ENCODE measurements around the gene SOX11. TPM values are rescaled to one million over a fixed set of nuclear protein-coding genes. Genes with fewer than 3 reads are reported as not detected.
"Not testable (repeated sequence)": the region's sequence is repeated elsewhere in the genome, so short reads cannot be mapped to it uniquely, and the experiment has no call there.

The SOX11 gene
- total RNA-seq: not detected in 2 replicates

DNA sequence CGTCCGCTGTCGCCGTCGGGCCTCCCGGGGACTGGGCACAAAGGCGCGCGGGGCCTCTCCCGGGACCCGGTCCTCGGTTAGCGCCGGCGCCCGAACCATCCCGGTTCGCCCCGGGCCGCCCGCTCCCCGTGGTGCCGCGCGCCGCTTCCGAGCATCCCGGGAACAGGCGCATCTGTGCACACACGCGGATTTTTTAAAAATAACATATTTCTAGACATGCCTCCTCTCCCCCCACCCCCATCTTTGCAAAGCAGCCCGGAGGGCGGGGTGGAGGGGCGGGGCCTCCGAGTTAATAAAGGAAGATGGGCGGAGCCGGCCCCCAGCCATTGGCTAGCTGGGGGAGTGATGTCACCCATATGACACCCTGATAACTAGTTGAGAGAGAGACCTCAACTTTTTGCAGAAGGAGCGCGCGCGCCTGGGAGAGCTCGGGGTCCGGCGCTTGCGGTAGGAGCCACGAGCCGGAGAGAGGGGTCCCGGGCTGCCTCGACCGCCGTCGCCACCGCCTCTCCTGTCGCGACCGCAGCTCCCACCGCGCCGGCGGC, at the start of gene SOX11:
Gene SOX11 (plus strand): TSS at position 400 of the 545 bp plus-strand sequence. CDS start 338 bp downstream, outside the sequence.
- intact Hi-C loops (cut with micrococcal nuclease): no loop called here
- Mint-ChIP-seq H3K4me1 (ENCODE audit: low read depth) (peaks cover 3% of the 10 kb centered on the region), H3K4me3 (ENCODE audit: low read depth) (no peak within 1 kb of the TSS), H3K36me3 (ENCODE audit: low read depth) (no peaks in the 10 kb centered on the region), H3K27ac (no peak within 1 kb of the TSS), H3K27me3 (ENCODE audit: low read depth) (peaks cover 44% of the 10 kb centered on the region), H3K9me3 (no peaks in the 10 kb centered on the region)
- no peak for DNase-seq (ENCODE audit: low spot score)

DNA sequence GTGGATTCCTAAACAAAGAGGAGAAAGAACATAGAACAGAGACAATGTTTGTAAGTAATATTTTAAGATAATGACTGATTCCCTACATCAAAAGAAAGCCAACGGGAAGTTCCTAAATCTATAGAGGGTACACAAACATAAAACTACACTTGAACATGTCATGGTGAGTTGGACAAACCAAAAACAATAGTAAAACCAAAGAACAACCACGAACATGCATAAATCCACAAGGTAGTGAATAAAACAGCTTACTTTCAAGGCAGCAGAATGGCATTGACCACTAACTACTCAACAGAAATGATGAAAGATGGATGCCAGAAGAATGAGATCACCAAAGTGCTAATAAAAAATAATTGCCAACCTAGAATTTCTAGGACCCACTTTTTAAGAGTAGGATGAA, 39.5 kb upstream of the SOX11 start:
- H3K4me1 Mint-ChIP-seq (ENCODE audit: low read depth); H3K27ac Mint-ChIP-seq; DNase-seq (ENCODE audit: low spot score); H3K4me3 Mint-ChIP-seq (ENCODE audit: low read depth); H3K27me3 Mint-ChIP-seq (ENCODE audit: low read depth); H3K9me3 Mint-ChIP-seq; H3K36me3 Mint-ChIP-seq (ENCODE audit: low read depth); intact Hi-C loops (cut with micrococcal nuclease): not testable (repeated sequence)

DNA sequence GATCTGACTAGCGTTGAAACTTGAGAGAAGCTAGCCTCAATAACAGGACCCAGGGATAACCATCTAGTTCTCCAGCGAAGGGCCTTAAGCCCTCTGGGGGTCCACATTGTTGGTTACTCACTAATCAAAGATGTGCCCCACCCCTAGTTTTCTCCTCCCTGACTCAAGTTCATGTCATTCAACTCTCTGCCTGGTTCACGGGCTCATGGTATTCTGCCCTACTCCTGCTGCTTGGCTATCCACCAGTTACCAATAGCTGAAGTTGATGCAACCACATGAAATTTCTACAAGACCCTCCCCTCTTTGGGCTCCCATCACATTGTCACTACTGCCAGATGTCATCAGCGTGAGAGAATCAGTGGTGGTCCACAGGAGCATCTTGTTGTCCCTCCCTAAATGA, 38.4 kb upstream of the SOX11 start:
- H3K36me3 Mint-ChIP-seq (ENCODE audit: low read depth); H3K27me3 Mint-ChIP-seq (ENCODE audit: low read depth); H3K9me3 Mint-ChIP-seq; H3K4me3 Mint-ChIP-seq (ENCODE audit: low read depth); H3K27ac Mint-ChIP-seq; intact Hi-C loops (cut with micrococcal nuclease); H3K4me1 Mint-ChIP-seq (ENCODE audit: low read depth); DNase-seq (ENCODE audit: low spot score): not testable (repeated sequence)

DNA sequence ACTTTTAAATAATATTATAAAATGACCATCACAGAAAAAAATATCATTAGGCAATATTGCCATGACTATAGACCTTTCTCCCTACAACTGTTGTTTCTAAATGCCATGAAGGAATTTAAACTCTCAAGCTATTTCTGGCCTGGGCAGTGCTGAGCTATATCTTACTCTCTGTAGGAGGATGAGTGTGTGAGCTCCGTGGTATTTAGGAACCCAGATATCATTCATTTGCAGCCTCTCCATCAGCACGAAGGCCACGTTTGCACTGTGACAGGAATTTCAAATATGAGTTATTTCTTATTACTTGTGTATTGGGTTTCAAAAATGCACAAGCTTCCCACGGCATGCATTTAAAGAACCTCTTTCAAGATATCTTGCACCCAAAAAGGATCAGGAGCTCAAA, 35.0 kb upstream of the SOX11 start:
- no peaks in the 10 kb centered on the region for H3K4me1 Mint-ChIP-seq (ENCODE audit: low read depth)
- intact Hi-C loops (cut with micrococcal nuclease): no loop called here
- H3K27ac Mint-ChIP-seq: no peak overlapping the region

GRCh38 chr2:5660591-5660990, 31.6 kb upstream of the SOX11 start:
- no peaks in the 10 kb centered on the region for H3K36me3 Mint-ChIP-seq (ENCODE audit: low read depth)
- intact Hi-C loops (cut with micrococcal nuclease): no loop called here
- no peak overlapping the region for H3K27ac Mint-ChIP-seq
- no peaks in the 10 kb centered on the region for H3K27me3 Mint-ChIP-seq (ENCODE audit: low read depth)
- DNase-seq (ENCODE audit: low spot score): no peak
- H3K4me3 Mint-ChIP-seq (ENCODE audit: low read depth): no peak overlapping the region
- H3K9me3 Mint-ChIP-seq: no peaks in the 10 kb centered on the region
- no peaks in the 10 kb centered on the region for H3K4me1 Mint-ChIP-seq (ENCODE audit: low read depth)

More for the DNA sequence above, 35.0 kb upstream of the SOX11 start:
- Mint-ChIP-seq H3K9me3 (no peaks in the 10 kb centered on the region), H3K4me3 (ENCODE audit: low read depth) (no peak overlapping the region), H3K36me3 (ENCODE audit: low read depth) (no peaks in the 10 kb centered on the region), H3K27me3 (ENCODE audit: low read depth) (no peaks in the 10 kb centered on the region)
- no peak for DNase-seq (ENCODE audit: low spot score)

GRCh38 chr2:5661362-5661761, 30.8 kb upstream of the SOX11 start:
- no peaks in the 10 kb centered on the region for H3K4me1 Mint-ChIP-seq (ENCODE audit: low read depth)
- no peaks in the 10 kb centered on the region for H3K9me3 Mint-ChIP-seq
- no peak overlapping the region for H3K27ac Mint-ChIP-seq
- intact Hi-C loops (cut with micrococcal nuclease): no loop called here
- no peak for DNase-seq (ENCODE audit: low spot score)
- H3K36me3 Mint-ChIP-seq (ENCODE audit: low read depth): no peaks in the 10 kb centered on the region
- H3K4me3 Mint-ChIP-seq (ENCODE audit: low read depth): no peak overlapping the region
- H3K27me3 Mint-ChIP-seq (ENCODE audit: low read depth): no peaks in the 10 kb centered on the region

GRCh38 chr2:5664278-5664681, 27.9 kb upstream of the SOX11 start:
- Mint-ChIP-seq H3K27me3 (ENCODE audit: low read depth) (no peaks in the 10 kb centered on the region), H3K4me1 (ENCODE audit: low read depth) (no peaks in the 10 kb centered on the region), H3K27ac (no peak overlapping the region), H3K4me3 (ENCODE audit: low read depth) (no peak overlapping the region), H3K36me3 (ENCODE audit: low read depth) (no peaks in the 10 kb centered on the region), H3K9me3 (no peaks in the 10 kb centered on the region)
- intact Hi-C loops (cut with micrococcal nuclease): no loop called here
- DNase-seq (ENCODE audit: low spot score): no peak

- intact Hi-C loops (cut with micrococcal nuclease): no loop called here
- DNase-seq (ENCODE audit: low spot score): no peak
- Mint-ChIP-seq H3K36me3 (ENCODE audit: low read depth) (no peaks in the 10 kb centered on the region), H3K9me3 (no peaks in the 10 kb centered on the region), H3K4me3 (ENCODE audit: low read depth) (no peak overlapping the region), H3K4me1 (ENCODE audit: low read depth) (no peaks in the 10 kb centered on the region), H3K27me3 (ENCODE audit: low read depth) (no peaks in the 10 kb centered on the region), H3K27ac (no peak overlapping the region)
Observed at GRCh38 chr2:5665066-5665465, 27.1 kb upstream of the SOX11 start.

GRCh38 chr2:5666798-5667197, 25.4 kb upstream of the SOX11 start:
- Mint-ChIP-seq H3K4me1 (ENCODE audit: low read depth) (no peaks in the 10 kb centered on the region), H3K27ac (no peak overlapping the region), H3K36me3 (ENCODE audit: low read depth) (no peaks in the 10 kb centered on the region), H3K4me3 (ENCODE audit: low read depth) (no peak overlapping the region), H3K9me3 (no peaks in the 10 kb centered on the region), H3K27me3 (ENCODE audit: low read depth) (no peaks in the 10 kb centered on the region)
- intact Hi-C loops (cut with micrococcal nuclease): no loop called here
- DNase-seq (ENCODE audit: low spot score): no peak

DNA sequence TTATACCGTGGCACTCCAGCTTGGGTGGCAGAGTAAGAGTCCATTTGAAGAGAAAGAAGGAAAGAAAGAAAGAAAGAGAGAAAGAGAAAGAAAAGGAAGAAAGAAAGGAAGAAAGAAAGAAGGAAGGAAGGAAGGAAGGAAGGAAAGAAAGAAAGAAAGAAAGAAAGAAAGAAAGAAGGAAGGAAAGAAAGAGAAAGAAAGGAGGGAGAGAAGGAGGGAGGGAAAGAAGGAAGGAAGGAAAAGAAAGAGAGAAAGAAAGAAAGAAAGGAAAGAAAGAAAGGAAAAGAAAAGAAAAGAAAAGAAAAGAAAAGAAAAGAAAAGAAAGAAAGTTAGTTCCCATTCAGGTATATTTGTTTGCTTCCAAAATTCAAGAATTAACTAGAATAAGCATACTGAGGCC, 24.5 kb upstream of the SOX11 start:
- H3K27me3 Mint-ChIP-seq (ENCODE audit: low read depth); H3K27ac Mint-ChIP-seq; H3K4me1 Mint-ChIP-seq (ENCODE audit: low read depth); DNase-seq (ENCODE audit: low spot score); H3K36me3 Mint-ChIP-seq (ENCODE audit: low read depth); H3K4me3 Mint-ChIP-seq (ENCODE audit: low read depth); intact Hi-C loops (cut with micrococcal nuclease); H3K9me3 Mint-ChIP-seq: not testable (repeated sequence)

DNA sequence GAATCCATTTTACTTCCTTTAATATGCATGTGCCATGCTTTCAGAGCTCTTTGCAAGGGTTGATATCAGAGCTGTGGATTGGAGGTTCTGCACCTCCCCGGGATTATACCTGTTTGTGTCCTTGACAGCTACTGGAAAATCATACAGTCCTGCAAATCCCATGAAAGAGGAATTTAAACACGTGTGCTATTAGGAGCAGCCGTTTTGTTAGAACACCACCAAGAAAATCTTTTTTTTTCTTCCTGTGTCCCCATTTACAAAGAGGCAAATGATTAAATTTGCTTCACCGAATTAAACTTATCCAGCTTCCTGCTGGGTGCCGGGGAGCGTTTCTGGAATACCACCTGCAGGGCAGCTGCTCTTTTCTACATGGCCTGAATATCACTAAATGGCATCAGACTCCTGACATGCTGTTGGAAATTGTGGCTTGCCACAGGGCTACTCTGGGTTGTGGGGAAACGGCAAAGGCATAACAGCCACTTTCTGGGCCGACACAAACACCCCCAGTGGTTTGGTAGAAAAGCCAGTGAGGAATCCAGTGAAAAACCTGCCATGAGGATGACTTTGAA, 23.4 kb upstream of the SOX11 start:
- Mint-ChIP-seq H3K27me3 (ENCODE audit: low read depth) (peaks cover 5% of the 10 kb centered on the region), H3K27ac (no peak overlapping the region), H3K36me3 (ENCODE audit: low read depth) (no peaks in the 10 kb centered on the region), H3K4me3 (ENCODE audit: low read depth) (no peak overlapping the region), H3K9me3 (no peaks in the 10 kb centered on the region), H3K4me1 (ENCODE audit: low read depth) (no peaks in the 10 kb centered on the region)
- intact Hi-C loops (cut with micrococcal nuclease): no loop called here
- DNase-seq (ENCODE audit: low spot score): no peak

DNA sequence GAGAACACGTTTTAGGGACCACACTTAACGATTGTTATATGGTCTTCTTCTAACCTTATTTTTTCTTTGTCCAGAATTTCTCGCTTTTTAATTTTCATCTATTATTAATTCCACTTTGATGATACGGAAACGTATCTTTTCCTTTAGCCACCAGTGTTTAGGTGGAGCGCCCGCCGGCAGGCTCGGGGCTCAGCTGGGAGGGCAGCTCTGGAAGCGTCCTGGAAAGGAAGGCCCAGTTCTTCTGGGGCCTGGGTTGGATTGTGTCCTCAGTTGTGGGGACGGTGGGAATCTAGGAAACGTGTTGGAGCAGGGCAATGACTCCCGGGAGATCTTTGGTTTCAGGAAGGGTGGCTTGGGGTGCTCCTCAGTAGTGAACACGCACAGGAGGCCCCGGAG, 19.4 kb upstream of the SOX11 start:
- peaks cover 13% of the 10 kb centered on the region for H3K27me3 Mint-ChIP-seq (ENCODE audit: low read depth)
- H3K4me1 Mint-ChIP-seq (ENCODE audit: low read depth): no peaks in the 10 kb centered on the region
- H3K9me3 Mint-ChIP-seq: no peaks in the 10 kb centered on the region
- intact Hi-C loops (cut with micrococcal nuclease): no loop called here
- no peak overlapping the region for H3K4me3 Mint-ChIP-seq (ENCODE audit: low read depth)
- H3K36me3 Mint-ChIP-seq (ENCODE audit: low read depth): no peaks in the 10 kb centered on the region
- no peak for DNase-seq (ENCODE audit: low spot score)
- H3K27ac Mint-ChIP-seq: no peak overlapping the region

DNA sequence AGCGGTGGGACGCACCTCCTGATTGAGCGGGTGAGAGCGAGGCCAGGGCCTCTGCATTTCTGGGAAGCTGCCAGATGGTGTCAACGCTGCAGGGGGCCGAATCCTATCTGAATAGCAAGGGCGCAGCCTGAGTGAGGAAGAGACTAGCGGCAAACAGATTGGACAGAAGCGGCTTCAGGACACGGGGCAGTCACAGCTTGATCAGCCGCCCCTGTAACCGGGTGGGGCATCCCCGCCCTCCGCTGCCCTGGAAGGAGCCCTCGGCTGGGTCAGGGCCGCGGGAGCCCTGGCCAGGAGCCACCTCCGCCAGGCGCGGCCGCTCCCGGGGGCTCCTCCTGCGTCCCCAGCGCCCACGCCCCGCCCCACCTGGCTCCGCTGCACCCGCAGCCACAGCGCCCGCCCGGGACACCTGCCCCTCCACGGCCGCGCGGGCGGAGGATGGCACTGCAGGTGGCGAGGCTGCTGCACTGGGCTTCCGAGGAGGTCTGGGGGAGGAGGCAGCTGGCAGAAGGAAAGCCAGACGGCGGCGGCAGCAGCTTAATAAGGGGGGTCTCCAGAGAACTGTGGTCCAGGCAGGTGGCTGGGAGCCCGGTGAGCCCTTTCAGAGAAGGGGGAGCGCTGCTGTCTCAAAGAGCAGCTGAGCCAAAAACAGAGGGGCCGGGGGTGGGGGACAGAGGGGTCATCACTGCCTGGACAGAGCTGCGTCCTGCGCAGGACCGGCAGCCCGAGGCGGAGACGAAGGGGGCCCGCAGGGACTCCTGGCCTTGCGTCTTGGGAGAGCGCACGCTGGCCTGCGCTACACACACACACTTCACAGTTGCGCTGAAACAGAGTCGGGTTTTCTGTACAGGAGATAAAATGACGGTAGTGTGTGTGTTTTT, 18.8 kb upstream of the SOX11 start:
- no peaks in the 10 kb centered on the region for H3K9me3 Mint-ChIP-seq
- H3K27me3 Mint-ChIP-seq (ENCODE audit: low read depth): peaks cover 13% of the 10 kb centered on the region
- intact Hi-C loops (cut with micrococcal nuclease): no loop called here
- no peak overlapping the region for H3K27ac Mint-ChIP-seq
- H3K36me3 Mint-ChIP-seq (ENCODE audit: low read depth): no peaks in the 10 kb centered on the region
- H3K4me1 Mint-ChIP-seq (ENCODE audit: low read depth): no peaks in the 10 kb centered on the region
- DNase-seq (ENCODE audit: low spot score): no peak
- no peak overlapping the region for H3K4me3 Mint-ChIP-seq (ENCODE audit: low read depth)
